Mesenchymal stem cell (in vitro differentiated cells and primary cell): ENCODE data around the gene MBP.
A peak's percentile ranks its signal among the peaks of the same experiment; 100 is the strongest.

Experiments used
- DNase-seq: peaks from one replicate; pipeline ENCODE4 v3.0.0-alpha.2; 2013
- H2AFZ ChIP-seq: one replicate; pipeline ENCODE4 v1.6.1; 2013; ENCODE audit warnings: low read depth, mild to moderate bottlenecking, control low read depth, inconsistent platforms, low read length, moderate library complexity
- H2AK5ac ChIP-seq: 2 replicates; pipeline ENCODE4 v1.6.1; 2013; ENCODE audit warnings: low read length, moderate library complexity, mild to moderate bottlenecking, inconsistent platforms; ENCODE audit not compliant: severe bottlenecking
- H2BK120ac ChIP-seq: one replicate; pipeline ENCODE4 v1.6.1; 2013; ENCODE audit warnings: low read depth, mild to moderate bottlenecking, inconsistent platforms, low read length, moderate library complexity
- H2BK12ac ChIP-seq, 2 experiments: one replicate each; pipeline ENCODE4 v1.6.1; 2013; ENCODE audit warnings: inconsistent platforms in 2 of 2, low read length in 2 of 2, mild to moderate bottlenecking in 2 of 2, moderate library complexity in 2 of 2, control low read depth in 1 of 2
- H2BK15ac ChIP-seq: one replicate; pipeline ENCODE4 v1.6.1; 2013; ENCODE audit warnings: mild to moderate bottlenecking, low read depth, inconsistent platforms; ENCODE audit not compliant: poor library complexity, severe bottlenecking
- H2BK5ac ChIP-seq: 2 replicates; pipeline ENCODE4 v1.6.1; 2013; ENCODE audit warnings: low read depth, mild to moderate bottlenecking, low read length, control low read depth, inconsistent platforms; ENCODE audit not compliant: poor library complexity, severe bottlenecking
- H3K14ac ChIP-seq, 2 experiments: one replicate each; pipeline ENCODE4 v1.6.1; 2013; ENCODE audit warnings: inconsistent platforms in 2 of 2, low read length in 2 of 2, control low read depth in 1 of 2, mild to moderate bottlenecking in 1 of 2, moderate library complexity in 1 of 2
- H3K18ac ChIP-seq, 2 experiments: one replicate each; pipeline ENCODE4 v1.6.1; 2013; ENCODE audit warnings: inconsistent platforms in 2 of 2, low read length in 2 of 2, control low read depth in 1 of 2, low read depth in 1 of 2, mild to moderate bottlenecking in 1 of 2
- H3K23ac ChIP-seq, 2 experiments: one replicate each; pipeline ENCODE4 v1.6.1; 2013; ENCODE audit warnings: inconsistent platforms in 2 of 2, low read length in 2 of 2, mild to moderate bottlenecking in 2 of 2, moderate library complexity in 2 of 2, control low read depth in 1 of 2
- H3K27ac ChIP-seq: 2 replicates; pipeline ENCODE4 v1.5.1; 2013; ENCODE audit warnings: mild to moderate bottlenecking, moderate library complexity, low read length, control low read depth, inconsistent platforms; ENCODE audit not compliant: poor library complexity, severe bottlenecking
- H3K27me3 ChIP-seq, 2 experiments: 2 replicates each; pipeline versions ENCODE4 v1.6.1 to v1.7.0; 2013; ENCODE audit warnings: low read length in 2 of 2, mild to moderate bottlenecking in 2 of 2, moderate library complexity in 2 of 2, control low read depth in 1 of 2, inconsistent platforms in 1 of 2; ENCODE audit not compliant: control insufficient read depth in 1 of 2, insufficient read depth in 1 of 2
- H3K36me3 ChIP-seq, 2 experiments: 2 replicates each; pipeline versions ENCODE4 v1.6.1 to v1.7.0; 2013; ENCODE audit warnings: low read length in 2 of 2, control low read depth in 1 of 2, inconsistent platforms in 1 of 2, low read depth in 1 of 2, mild to moderate bottlenecking in 1 of 2; ENCODE audit not compliant: insufficient read depth in 2 of 2, control insufficient read depth in 1 of 2
- H3K4ac ChIP-seq, 2 experiments: one replicate each; pipeline ENCODE4 v1.6.1; 2013; ENCODE audit warnings: inconsistent platforms in 2 of 2, low read length in 2 of 2, mild to moderate bottlenecking in 2 of 2, moderate library complexity in 2 of 2, control low read depth in 1 of 2, low read depth in 1 of 2
- H3K4me1 ChIP-seq: 2 replicates; pipeline ENCODE4 v1.6.1; 2013; ENCODE audit warnings: low read depth, low read length, control low read depth; ENCODE audit not compliant: control insufficient read depth, insufficient read depth
- H3K4me2 ChIP-seq: 2 replicates; pipeline ENCODE4 v1.6.1; 2013; ENCODE audit warnings: low read length, mild to moderate bottlenecking, inconsistent platforms; ENCODE audit not compliant: poor library complexity, severe bottlenecking
- H3K4me3 ChIP-seq, 2 experiments: 2 replicates each; pipeline versions ENCODE4 v1.5.1 to v1.7.0; 2013; ENCODE audit warnings: low read length in 2 of 2, mild to moderate bottlenecking in 2 of 2, control low read depth in 1 of 2, low read depth in 1 of 2; ENCODE audit not compliant: insufficient read depth in 1 of 2
- H3K79me1 ChIP-seq: replicated peaks from 2 replicates; pipeline ENCODE4 v1.6.1; 2013; ENCODE audit warnings: mild to moderate bottlenecking, control low read depth, low read length, inconsistent platforms; ENCODE audit not compliant: poor library complexity, severe bottlenecking
- H3K9ac ChIP-seq: 2 replicates; pipeline ENCODE4 v1.7.0; 2013; ENCODE audit warnings: mild to moderate bottlenecking, low read length, moderate library complexity
- H3K9me3 ChIP-seq: 2 replicates; pipeline ENCODE4 v1.7.0; 2013; ENCODE audit warnings: mild to moderate bottlenecking, low read length; ENCODE audit not compliant: control insufficient read depth
- H4K8ac ChIP-seq: one replicate; pipeline ENCODE4 v1.6.1; 2013; ENCODE audit warnings: inconsistent platforms, mild to moderate bottlenecking, low read length, moderate library complexity
- H4K91ac ChIP-seq: one replicate; pipeline ENCODE4 v1.6.1; 2013; ENCODE audit warnings: mild to moderate bottlenecking, low read length, inconsistent platforms
- WGBS: methylation state at CpG from one replicate; pipeline ENCODE4 v1.1.7; 2013; ENCODE audit warnings: mixed read lengths; 5-methylcytosine and 5-hydroxymethylcytosine counted together

MBP gene

GRCh38 chr18:76981396-76981968 is 151.1 kb downstream of the MBP start:
- no peak overlapping the region for H3K4me2 ChIP-seq
- 68% methylated on average over 13 of the region's 13 CpGs for WGBS
- H3K27ac ChIP-seq: no peak overlapping the region

GRCh38 chr18:76980663-76981395 is 151.8 kb downstream of the MBP start:
- H3K4me2 ChIP-seq: no peak overlapping the region
- no peak overlapping the region for H2BK5ac ChIP-seq
- no peaks in the 10 kb centered on the region for H3K27me3 ChIP-seq
- no peaks in the 10 kb centered on the region for H3K9me3 ChIP-seq
- H3K79me1 ChIP-seq: no peaks in the 10 kb centered on the region
- H3K4me3 ChIP-seq: no peak overlapping the region
- H3K4ac ChIP-seq: no peak overlapping the region
- no peak overlapping the region for H2AK5ac ChIP-seq
- no peak overlapping the region for H2BK12ac ChIP-seq
- no peak overlapping the region for H4K8ac ChIP-seq
- no peak overlapping the region for H3K27ac ChIP-seq
- H3K4me1 ChIP-seq: peaks cover 9% of the 10 kb centered on the region
- no peak overlapping the region for H2BK120ac ChIP-seq
- WGBS: 88% methylated on average over 23 of the region's 23 CpGs
- no peak overlapping the region for H3K14ac ChIP-seq
- no peak overlapping the region for H3K9ac ChIP-seq
- no peak overlapping the region for H3K23ac ChIP-seq
- peaks cover 14 to 18% of the 10 kb centered on the region in 2 experiments for H3K36me3 ChIP-seq
- H3K18ac ChIP-seq: no peak overlapping the region
- no peak overlapping the region for H4K91ac ChIP-seq
- no peak overlapping the region for H2BK15ac ChIP-seq
- no peak for DNase-seq
- H2AFZ ChIP-seq: no peak overlapping the region

More at GRCh38 chr18:76981396-76981968, 151.1 kb downstream of the MBP start:
- H3K23ac ChIP-seq: no peak overlapping the region
- H2AK5ac ChIP-seq: no peak overlapping the region
- no peaks in the 10 kb centered on the region for H3K9me3 ChIP-seq
- H2BK15ac ChIP-seq: no peak overlapping the region
- H2AFZ ChIP-seq: no peak overlapping the region
- H3K4me3 ChIP-seq: no peak overlapping the region
- no peak overlapping the region for H4K91ac ChIP-seq
- no peak overlapping the region for H2BK5ac ChIP-seq
- H3K9ac ChIP-seq: no peak overlapping the region
- no peak overlapping the region for H3K4ac ChIP-seq
- DNase-seq: no peak
- H4K8ac ChIP-seq: no peak overlapping the region
- H3K36me3 ChIP-seq: peaks cover 14 to 18% of the 10 kb centered on the region in 2 experiments
- no peaks in the 10 kb centered on the region for H3K27me3 ChIP-seq
- no peak overlapping the region for H2BK120ac ChIP-seq
- H3K4me1 ChIP-seq: peaks cover 9% of the 10 kb centered on the region
- H3K14ac ChIP-seq: no peak overlapping the region
- H3K18ac ChIP-seq: no peak overlapping the region
- no peak overlapping the region for H2BK12ac ChIP-seq
- H3K79me1 ChIP-seq: no peaks in the 10 kb centered on the region

GRCh38 chr18:76979906-76980305 is 152.7 kb downstream of the MBP start:
- Histone ChIP-seq H2AFZ (no peak overlapping the region), H3K23ac (no peak overlapping the region), H3K14ac (no peak overlapping the region), H4K91ac (no peak overlapping the region), H3K9me3 (no peaks in the 10 kb centered on the region), H3K4ac (no peak overlapping the region), H2BK12ac (no peak overlapping the region), H3K79me1 (no peaks in the 10 kb centered on the region), H3K4me2 (no peak overlapping the region), H3K4me1 (peaks cover 9% of the 10 kb centered on the region), H2BK15ac (no peak overlapping the region), H3K36me3 (peaks cover 15 to 18% of the 10 kb centered on the region in 2 experiments), H2BK120ac (no peak overlapping the region), H2AK5ac (no peak overlapping the region), H4K8ac (no peak overlapping the region), H3K18ac (no peak overlapping the region), H2BK5ac (no peak overlapping the region), H3K27me3 (no peaks in the 10 kb centered on the region), H3K9ac (no peak overlapping the region), H3K4me3 (peak overlapping the region in 1 of 2 experiments; percentile 18), H3K27ac (no peak overlapping the region)
- WGBS: 93% methylated on average over 17 of the region's 17 CpGs
- DNase-seq: no peak

- no peak overlapping the region for H3K27ac ChIP-seq
- WGBS: 96% methylated on average over 31 of the region's 31 CpGs
- H3K14ac ChIP-seq: no peak overlapping the region
- H4K8ac ChIP-seq: no peak overlapping the region
- no peak overlapping the region for H2AK5ac ChIP-seq
- no peak overlapping the region for H2BK5ac ChIP-seq
- peaks cover 7% of the 10 kb centered on the region for H3K4me1 ChIP-seq
- no peak overlapping the region for H4K91ac ChIP-seq
- H3K36me3 ChIP-seq: peaks cover 18 to 21% of the 10 kb centered on the region in 2 experiments
- no peak overlapping the region for H2BK12ac ChIP-seq
- no peak overlapping the region for H3K4me2 ChIP-seq
- no peak overlapping the region for H2BK120ac ChIP-seq
- DNase-seq: no peak
- H3K27me3 ChIP-seq: no peaks in the 10 kb centered on the region
- H3K9me3 ChIP-seq: no peaks in the 10 kb centered on the region
- no peak overlapping the region for H3K23ac ChIP-seq
- no peak overlapping the region for H3K4ac ChIP-seq
- no peak overlapping the region for H3K4me3 ChIP-seq
- H3K18ac ChIP-seq: no peak overlapping the region
- no peaks in the 10 kb centered on the region for H3K79me1 ChIP-seq
- no peak overlapping the region for H3K9ac ChIP-seq
- H2AFZ ChIP-seq: no peak overlapping the region
- no peak overlapping the region for H2BK15ac ChIP-seq
Measured at GRCh38 chr18:76979111-76979751, 153.4 kb downstream of the MBP start.
